GM12801 (cell line): ENCODE results near the gene FCRLB.

Experiments used
- TF ChIP-seq, protein P1 (sequence below): IDR thresholded peaks from one replicate; pipeline ENCODE4 v1.5.1; 2011; ENCODE audit warnings: control low read depth; ENCODE audit not compliant: insufficient read length; ENCODE audit errors: extremely low read depth

Gene FCRLB, protein sequence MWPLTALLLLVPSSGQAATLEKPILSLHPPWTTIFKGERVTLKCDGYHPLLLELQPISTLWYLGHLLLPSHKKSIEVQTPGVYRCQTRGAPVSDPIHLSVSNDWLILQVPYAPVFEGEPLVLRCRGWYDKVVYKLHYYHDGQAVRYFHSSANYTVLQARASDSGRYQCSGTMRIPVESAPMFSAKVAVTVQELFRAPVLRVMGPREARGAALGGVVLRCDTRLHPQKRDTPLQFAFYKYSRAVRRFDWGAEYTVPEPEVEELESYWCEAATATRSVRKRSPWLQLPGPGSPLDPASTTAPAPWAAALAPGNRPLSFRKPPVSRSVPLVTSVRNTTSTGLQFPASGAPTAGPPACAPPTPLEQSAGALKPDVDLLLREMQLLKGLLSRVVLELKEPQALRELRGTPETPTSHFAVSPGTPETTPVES

GRCh38 chr1:161720956-161721737, at the start of gene FCRLB:
TSS of gene FCRLB (plus strand) at chr1:161721544. CDS start at chr1:161722673, 1,129 bp downstream.
- TF ChIP-seq, protein P1, sequence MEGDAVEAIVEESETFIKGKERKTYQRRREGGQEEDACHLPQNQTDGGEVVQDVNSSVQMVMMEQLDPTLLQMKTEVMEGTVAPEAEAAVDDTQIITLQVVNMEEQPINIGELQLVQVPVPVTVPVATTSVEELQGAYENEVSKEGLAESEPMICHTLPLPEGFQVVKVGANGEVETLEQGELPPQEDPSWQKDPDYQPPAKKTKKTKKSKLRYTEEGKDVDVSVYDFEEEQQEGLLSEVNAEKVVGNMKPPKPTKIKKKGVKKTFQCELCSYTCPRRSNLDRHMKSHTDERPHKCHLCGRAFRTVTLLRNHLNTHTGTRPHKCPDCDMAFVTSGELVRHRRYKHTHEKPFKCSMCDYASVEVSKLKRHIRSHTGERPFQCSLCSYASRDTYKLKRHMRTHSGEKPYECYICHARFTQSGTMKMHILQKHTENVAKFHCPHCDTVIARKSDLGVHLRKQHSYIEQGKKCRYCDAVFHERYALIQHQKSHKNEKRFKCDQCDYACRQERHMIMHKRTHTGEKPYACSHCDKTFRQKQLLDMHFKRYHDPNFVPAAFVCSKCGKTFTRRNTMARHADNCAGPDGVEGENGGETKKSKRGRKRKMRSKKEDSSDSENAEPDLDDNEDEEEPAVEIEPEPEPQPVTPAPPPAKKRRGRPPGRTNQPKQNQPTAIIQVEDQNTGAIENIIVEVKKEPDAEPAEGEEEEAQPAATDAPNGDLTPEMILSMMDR, result no peak

DNA sequence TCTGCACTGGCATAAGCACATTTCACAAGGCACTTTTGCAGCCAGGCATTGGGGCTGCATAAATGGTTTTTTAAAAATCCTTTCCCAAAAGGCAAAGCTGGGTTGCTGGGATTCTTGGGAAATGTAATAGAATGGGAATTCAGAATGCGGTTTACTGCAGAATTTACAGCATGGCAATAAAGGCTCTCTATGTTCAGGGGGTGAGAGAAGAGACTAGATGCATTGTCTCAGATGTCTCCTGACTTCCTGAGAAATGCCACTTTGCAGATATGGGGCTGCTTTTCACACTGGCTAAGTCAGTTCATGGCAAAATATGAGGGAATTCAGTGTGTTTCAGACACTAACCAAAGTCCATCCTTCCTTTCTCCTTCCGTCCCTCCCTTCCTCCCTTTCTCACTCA, 44.9 kb upstream of the FCRLB start:
- TF ChIP-seq, protein P1, result no peak

- TF ChIP-seq, protein P1, result no peak
Measured at GRCh38 chr1:161676958-161677689, 44.2 kb upstream of the FCRLB start.

DNA sequence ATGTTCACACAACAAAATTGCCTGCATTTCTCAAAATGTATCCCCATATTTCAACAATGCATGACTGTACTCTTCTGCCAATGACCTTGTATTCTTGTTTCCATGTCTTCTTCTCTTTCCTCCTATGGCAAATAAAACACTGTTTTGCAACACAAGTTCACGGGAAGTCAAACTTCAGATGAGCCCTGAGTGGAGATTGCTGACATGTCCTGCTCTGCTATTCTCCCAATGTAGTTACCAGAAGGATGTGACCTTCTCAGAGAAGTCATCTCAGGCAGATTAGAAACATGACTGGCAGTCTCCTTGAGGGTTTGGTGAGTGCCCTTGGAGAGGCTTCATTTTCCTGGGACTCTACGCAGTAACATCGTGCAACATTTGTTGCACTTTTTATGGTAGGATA, 42.8 kb upstream of the FCRLB start:
- TF ChIP-seq, protein P1, result no peak

- TF ChIP-seq, protein P1, result no peak
Measured at GRCh38 chr1:161681879-161682278, 39.5 kb upstream of the FCRLB start.

DNA sequence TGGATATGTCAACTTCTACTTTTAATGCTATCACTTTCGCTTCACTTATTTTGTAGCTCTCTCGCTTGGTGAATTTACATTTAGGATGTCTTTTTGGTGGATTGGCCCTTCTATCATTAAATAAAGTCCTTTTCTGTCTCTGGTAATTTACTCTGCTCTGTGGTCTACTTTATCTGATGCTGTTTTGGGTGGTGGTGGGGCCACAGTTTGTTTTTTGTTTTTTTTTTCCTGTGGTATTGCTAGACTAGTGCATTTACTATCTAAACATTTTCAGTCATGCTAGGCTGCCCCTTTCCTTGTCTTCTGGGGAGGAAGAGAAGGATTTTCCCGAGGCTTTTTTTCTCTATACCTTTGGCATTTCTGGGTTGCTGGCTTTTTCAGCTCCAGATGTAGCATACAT, 32.4 kb upstream of the FCRLB start:
- TF ChIP-seq, protein P1, result no peak

GRCh38 chr1:161691846-161692245, 29.5 kb upstream of the FCRLB start:
- TF ChIP-seq, protein P1, result no peak
